ENCODE data around the gene FAN1.

The FAN1 gene

GRCh38 chr15:30904812-30905211 is 1.1 kb downstream of the FAN1 start:
- Mint-ChIP-seq H3K36me3 (ENCODE audit: low read depth) (peaks cover 53% of the 10 kb centered on the region), H3K27ac (no peak overlapping the region), H3K27me3 (no peaks in the 10 kb centered on the region), H3K9me3 (no peaks in the 10 kb centered on the region), H3K4me1 (ENCODE audit: low read depth) (peaks cover 29% of the 10 kb centered on the region), H3K4me3 (no peak overlapping the region)
- intact Hi-C loops (cut with micrococcal nuclease) = no loop called here

GRCh38 chr15:30905821-30906220 is 2.1 kb downstream of the FAN1 start:
- Mint-ChIP-seq H3K27me3 (no peaks in the 10 kb centered on the region), H3K4me3 (no peak overlapping the region), H3K27ac (no peak overlapping the region), H3K9me3 (no peaks in the 10 kb centered on the region), H3K4me1 (ENCODE audit: low read depth) (peaks cover 29% of the 10 kb centered on the region), H3K36me3 (ENCODE audit: low read depth) (peaks cover 51% of the 10 kb centered on the region)
- intact Hi-C loops (cut with micrococcal nuclease) = no loop called here

GRCh38 chr15:30906366-30906765 is 2.7 kb downstream of the FAN1 start:
- intact Hi-C loops (cut with micrococcal nuclease) = no loop called here
- H3K4me1 Mint-ChIP-seq (ENCODE audit: low read depth) = peaks cover 29% of the 10 kb centered on the region
- H3K36me3 Mint-ChIP-seq (ENCODE audit: low read depth) = peaks cover 49% of the 10 kb centered on the region
- H3K9me3 Mint-ChIP-seq = no peaks in the 10 kb centered on the region
- H3K4me3 Mint-ChIP-seq = no peak overlapping the region
- no peaks in the 10 kb centered on the region for H3K27me3 Mint-ChIP-seq
- no peak overlapping the region for H3K27ac Mint-ChIP-seq

GRCh38 chr15:30913761-30914160 is 10.0 kb downstream of the FAN1 start:
- H3K27ac Mint-ChIP-seq = no peak overlapping the region
- H3K27me3 Mint-ChIP-seq = no peaks in the 10 kb centered on the region
- intact Hi-C loops (cut with micrococcal nuclease) = no loop called here
- H3K9me3 Mint-ChIP-seq = no peaks in the 10 kb centered on the region
- H3K4me3 Mint-ChIP-seq = no peak overlapping the region
- H3K4me1 Mint-ChIP-seq (ENCODE audit: low read depth) = no peaks in the 10 kb centered on the region
- H3K36me3 Mint-ChIP-seq (ENCODE audit: low read depth) = peaks cover 70% of the 10 kb centered on the region

- H3K36me3 Mint-ChIP-seq (ENCODE audit: low read depth) = peaks cover 82% of the 10 kb centered on the region
- no peaks in the 10 kb centered on the region for H3K27me3 Mint-ChIP-seq
- no peaks in the 10 kb centered on the region for H3K9me3 Mint-ChIP-seq
- intact Hi-C loops (cut with micrococcal nuclease) = no loop called here
- no peaks in the 10 kb centered on the region for H3K4me1 Mint-ChIP-seq (ENCODE audit: low read depth)
- no peak overlapping the region for H3K27ac Mint-ChIP-seq
- no peak overlapping the region for H3K4me3 Mint-ChIP-seq
Observed at GRCh38 chr15:30917013-30917412, 13.3 kb downstream of the FAN1 start.

- Mint-ChIP-seq H3K27me3 (no peaks in the 10 kb centered on the region), H3K27ac (no peak overlapping the region), H3K36me3 (ENCODE audit: low read depth) (peaks cover 83% of the 10 kb centered on the region), H3K9me3 (no peaks in the 10 kb centered on the region), H3K4me3 (no peak overlapping the region), H3K4me1 (ENCODE audit: low read depth) (no peaks in the 10 kb centered on the region)
- intact Hi-C loops (cut with micrococcal nuclease) = no loop called here
Observed at GRCh38 chr15:30917675-30918074, 14.0 kb downstream of the FAN1 start.

GRCh38 chr15:30918366-30918765 is 14.7 kb downstream of the FAN1 start:
- no peak overlapping the region for H3K4me3 Mint-ChIP-seq
- H3K27ac Mint-ChIP-seq = no peak overlapping the region
- no peaks in the 10 kb centered on the region for H3K27me3 Mint-ChIP-seq
- H3K36me3 Mint-ChIP-seq (ENCODE audit: low read depth) = peaks cover 84% of the 10 kb centered on the region
- intact Hi-C loops (cut with micrococcal nuclease) = no loop called here
- no peaks in the 10 kb centered on the region for H3K9me3 Mint-ChIP-seq
- no peaks in the 10 kb centered on the region for H3K4me1 Mint-ChIP-seq (ENCODE audit: low read depth)

GRCh38 chr15:30919877-30920550 is 16.3 kb downstream of the FAN1 start:
- Mint-ChIP-seq H3K36me3 (ENCODE audit: low read depth) (peaks cover 87% of the 10 kb centered on the region), H3K4me3 (no peak overlapping the region), H3K9me3 (no peaks in the 10 kb centered on the region), H3K4me1 (ENCODE audit: low read depth) (no peaks in the 10 kb centered on the region), H3K27ac (no peak overlapping the region), H3K27me3 (no peaks in the 10 kb centered on the region)
- intact Hi-C loops (cut with micrococcal nuclease) = no loop called here

GRCh38 chr15:30921106-30921505 is 17.4 kb downstream of the FAN1 start:
- H3K27ac Mint-ChIP-seq = no peak overlapping the region
- intact Hi-C loops (cut with micrococcal nuclease) = no loop called here
- H3K36me3 Mint-ChIP-seq (ENCODE audit: low read depth) = peaks cover 92% of the 10 kb centered on the region

GRCh38 chr15:30921781-30922479 is 18.2 kb downstream of the FAN1 start:
- H3K4me3 Mint-ChIP-seq = no peak overlapping the region
- no peaks in the 10 kb centered on the region for H3K27me3 Mint-ChIP-seq
- intact Hi-C loops (cut with micrococcal nuclease) = no loop called here
- no peaks in the 10 kb centered on the region for H3K9me3 Mint-ChIP-seq
- H3K4me1 Mint-ChIP-seq (ENCODE audit: low read depth) = no peaks in the 10 kb centered on the region
- H3K36me3 Mint-ChIP-seq (ENCODE audit: low read depth) = peaks cover 92% of the 10 kb centered on the region
- H3K27ac Mint-ChIP-seq = no peak overlapping the region

More at GRCh38 chr15:30921106-30921505, 17.4 kb downstream of the FAN1 start:
- H3K4me3 Mint-ChIP-seq = no peak overlapping the region
- H3K4me1 Mint-ChIP-seq (ENCODE audit: low read depth) = no peaks in the 10 kb centered on the region
- no peaks in the 10 kb centered on the region for H3K9me3 Mint-ChIP-seq
- no peaks in the 10 kb centered on the region for H3K27me3 Mint-ChIP-seq

GRCh38 chr15:30922480-30923311 is 19.0 kb downstream of the FAN1 start:
- Mint-ChIP-seq H3K4me3 (no peak overlapping the region), H3K9me3 (no peaks in the 10 kb centered on the region), H3K4me1 (ENCODE audit: low read depth) (no peaks in the 10 kb centered on the region), H3K27ac (no peak overlapping the region), H3K36me3 (ENCODE audit: low read depth) (peaks cover 94% of the 10 kb centered on the region), H3K27me3 (no peaks in the 10 kb centered on the region)
- intact Hi-C loops (cut with micrococcal nuclease) = no loop called here

- peaks cover 94% of the 10 kb centered on the region for H3K36me3 Mint-ChIP-seq (ENCODE audit: low read depth)
- H3K4me1 Mint-ChIP-seq (ENCODE audit: low read depth) = no peaks in the 10 kb centered on the region
- no peaks in the 10 kb centered on the region for H3K27me3 Mint-ChIP-seq
- no peaks in the 10 kb centered on the region for H3K9me3 Mint-ChIP-seq
- no peak overlapping the region for H3K27ac Mint-ChIP-seq
- no peak overlapping the region for H3K4me3 Mint-ChIP-seq
- intact Hi-C loops (cut with micrococcal nuclease) = no loop called here
Observed at GRCh38 chr15:30923429-30923828, 19.7 kb downstream of the FAN1 start.

- Mint-ChIP-seq H3K36me3 (ENCODE audit: low read depth) (peaks cover 94% of the 10 kb centered on the region), H3K27ac (no peak overlapping the region), H3K9me3 (no peaks in the 10 kb centered on the region), H3K4me1 (ENCODE audit: low read depth) (no peaks in the 10 kb centered on the region), H3K4me3 (no peak overlapping the region), H3K27me3 (no peaks in the 10 kb centered on the region)
- intact Hi-C loops (cut with micrococcal nuclease) = no loop called here
Observed at GRCh38 chr15:30924353-30924752, 20.6 kb downstream of the FAN1 start.

GRCh38 chr15:30925686-30926085 is 22.0 kb downstream of the FAN1 start:
- H3K36me3 Mint-ChIP-seq (ENCODE audit: low read depth) = peaks cover 96% of the 10 kb centered on the region
- intact Hi-C loops (cut with micrococcal nuclease) = no loop called here
- H3K27ac Mint-ChIP-seq = no peak overlapping the region
- H3K27me3 Mint-ChIP-seq = no peaks in the 10 kb centered on the region
- H3K4me3 Mint-ChIP-seq = no peak overlapping the region
- H3K4me1 Mint-ChIP-seq (ENCODE audit: low read depth) = no peaks in the 10 kb centered on the region
- H3K9me3 Mint-ChIP-seq = no peaks in the 10 kb centered on the region

Data from dendritic cell treated with granulocyte-macrophage colony-stimulating factor and Interleukin-4, amounts not matched to agents 40 ng/mL and 50 ng/mL, for 4 days (primary cell).